Midbrain (tissue), 1 donor: ENCODE data around the gene PTF1A.
"Not testable (repeated sequence)": the region's sequence is repeated elsewhere in the genome, so short reads cannot be mapped to it uniquely, and the experiment has no call there.

ENCODE experiments used
- DNase-seq: peaks from one replicate; lab custom pipeline; 2025; lab: John Stamatoyannopoulos, UW

PTF1A gene

GRCh38 chr10:23203369-23204325 lies 11.5 kb downstream of the PTF1A start:
- DNase-seq, result no peak

- DNase-seq, result no peak
Observed at GRCh38 chr10:23204773-23205172, 12.7 kb downstream of the PTF1A start.

GRCh38 chr10:23205972-23206642 lies 14.0 kb downstream of the PTF1A start:
- no peak for DNase-seq

- DNase-seq, result no peak
Observed at GRCh38 chr10:23217471-23217870, 25.4 kb downstream of the PTF1A start.

- DNase-seq, result no peak
Observed at GRCh38 chr10:23230582-23230981, 38.5 kb downstream of the PTF1A start.

- no peak for DNase-seq
Observed at GRCh38 chr10:23238015-23238414, 45.9 kb downstream of the PTF1A start.

GRCh38 chr10:23241779-23242178 lies 49.7 kb downstream of the PTF1A start:
- not testable (repeated sequence) for DNase-seq
